ENCODE measurements around the gene PHLDA1. TPM values are rescaled to one million over a fixed set of nuclear protein-coding genes. Genes with fewer than 3 reads are reported as not detected.

Gene PHLDA1
- total and polyA plus RNA-seq, 2 of the 13 experiments (the other 11 are each of a cell fraction or from before 2014, with no cell fraction given) = 33.8 to 41.0 TPM

DNA sequence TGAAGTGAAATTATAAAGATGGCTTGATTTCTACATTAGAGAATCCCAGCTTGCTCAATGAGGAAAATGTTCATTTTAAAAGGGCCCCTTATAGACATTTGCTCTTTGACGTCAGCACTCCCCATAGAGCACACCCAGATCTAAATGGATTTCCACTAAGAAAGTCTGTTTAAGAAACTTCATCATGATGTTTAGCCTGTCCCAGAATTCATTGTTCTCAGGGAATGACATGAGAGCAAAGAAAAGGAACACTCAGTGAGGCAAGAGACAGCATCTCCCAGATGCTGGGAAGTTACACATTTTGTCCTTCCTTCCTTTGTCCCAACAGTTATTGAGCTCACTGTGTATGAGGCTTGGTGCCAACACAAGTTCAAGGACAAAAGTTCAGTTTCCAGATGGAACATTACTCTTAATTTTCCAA, 4.9 kb downstream of the PHLDA1 start:
- H3K4me2 ChIP-seq (ENCODE audit: low read depth, low read length) = no peak overlapping the region
- H3K27me3 ChIP-seq (ENCODE audit: control insufficient read depth in 1 of 2, insufficient read depth in 2 of 2, low read length in 2 of 2) = peaks cover 0 to 3% of the 10 kb centered on the region in 2 experiments; a peak in 1 of 5 replicates
- BruUV-seq (replicated peaks) = no TSS peak
- ATAC-seq = no peak
- ChIA-PET CTCF (ENCODE audit: low intra/inter-chr PET ratio, low total read pairs) (no interaction called here), POLR2A (interaction anchor here (1.2 to 2.9 kb wide), 10 partner anchors 10 to 468 kb away, joined by 3 to 14 read pairs (median 4); no protein-coding TSS in a partner anchor)
- no peak overlapping the region for H2AFZ ChIP-seq (ENCODE audit: low read length)
- H3K4me3 ChIP-seq (replicated peaks in 1 of 3; ENCODE audit: insufficient read depth in 1 of 3, low read depth in 2 of 3, low read length in 3 of 3) = no peak overlapping the region
- H3K27ac ChIP-seq (ENCODE audit: extremely low read length, insufficient read depth, low read length) = peak overlapping the region; percentile 19
- H3K4me1 ChIP-seq (ENCODE audit: insufficient read depth, low read length) = peaks cover 42% of the 10 kb centered on the region
- H4K20me1 ChIP-seq (ENCODE audit: insufficient read depth, low read length) = peaks cover 6% of the 10 kb centered on the region
- intact Hi-C loops (cut with micrococcal nuclease; ENCODE audit: unreplicated experiment) (loop anchor here (5.0 kb wide), 1 partner anchor 314 kb away; no protein-coding TSS in a partner anchor), in situ Hi-C loops (cut with HindIII; ENCODE audit: extremely low pct_ligation_motif_present, low pct_unique_long_range_greater_than_20kb) (no loop called here)
- H3K79me2 ChIP-seq (ENCODE audit: insufficient read depth, low read length) = peaks cover 34% of the 10 kb centered on the region
- DNase-seq (ENCODE audit: low spot score) = peak; percentile 61
- 77% methylated on average over 1 of the region's 1 CpG for WGBS (ENCODE audit: low lambda C conversion rate)
- FAIRE-seq = peak; percentile 66
- H3K9ac ChIP-seq (ENCODE audit: insufficient read depth, low read depth, low read length) = no peak overlapping the region
- no peaks in the 10 kb centered on the region; a peak in 2 of 5 replicates for H3K36me3 ChIP-seq (replicated peaks in 1 of 2; ENCODE audit: control insufficient read depth in 1 of 2, insufficient read depth in 2 of 2, low read length in 2 of 2)
- H3K9me3 ChIP-seq (ENCODE audit: low read length) = no peaks in the 10 kb centered on the region
- TF ChIP-seq ELF4 (CRISPR knock-in tag; IDR thresholded peaks at IDR 0.05; ENCODE audit: borderline replicate concordance) (0 out of 2 replicates have a peak, but pooled peaks have one; percentile 49), HDAC2 (CRISPR knock-in tag; IDR thresholded peaks at IDR 0.05) (peak; percentile 24; the same call in 1 of the 2 replicates), ZNF546 (CRISPR knock-in tag; conservative IDR thresholded peaks at IDR 0.05) (no peak), NCOA2 (CRISPR knock-in tag; IDR thresholded peaks at IDR 0.05) (0 out of 2 replicates have a peak, but pooled peaks have one; percentile 34), ZKSCAN5 (CRISPR knock-in tag; IDR thresholded peaks at IDR 0.05) (no peak), ZNF138 (CRISPR knock-in tag; IDR thresholded peaks at IDR 0.05; ENCODE audit: low read depth) (no peak), SOX5 (CRISPR knock-in tag; IDR thresholded peaks at IDR 0.05; ENCODE audit: borderline replicate concordance) (peak; percentile 59), SALL1 (CRISPR knock-in tag; IDR thresholded peaks at IDR 0.05) (peak; percentile 27; the same call in 1 of the 2 replicates), CREB1 (IDR thresholded peaks at IDR 0.05) (no peak), CREB1 (CRISPR knock-in tag; IDR thresholded peaks at IDR 0.05) (0 out of 2 replicates have a peak, but pooled peaks have one; percentile 51), ZNF205 (CRISPR knock-in tag; IDR thresholded peaks at IDR 0.05) (peak; percentile 94), ZNF235 (CRISPR knock-in tag; IDR thresholded peaks at IDR 0.05; ENCODE audit: borderline replicate concordance) (no peak), RBFOX2 (IDR thresholded peaks at IDR 0.05; ENCODE audit: low read depth, low read length) (peak; percentile 58), ZBTB21 (CRISPR knock-in tag; IDR thresholded peaks at IDR 0.05) (peak; percentile 29; the same call in 1 of the 2 replicates), TBX2 (CRISPR knock-in tag; IDR thresholded peaks at IDR 0.05; ENCODE audit: borderline replicate concordance) (no peak)
- TF ChIP-seq, protein P1, sequence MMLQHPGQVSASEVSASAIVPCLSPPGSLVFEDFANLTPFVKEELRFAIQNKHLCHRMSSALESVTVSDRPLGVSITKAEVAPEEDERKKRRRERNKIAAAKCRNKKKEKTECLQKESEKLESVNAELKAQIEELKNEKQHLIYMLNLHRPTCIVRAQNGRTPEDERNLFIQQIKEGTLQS (CRISPR knock-in tag; IDR thresholded peaks at IDR 0.05) = 0 out of 2 replicates have a peak, but pooled peaks have one; percentile 33
- TF ChIP-seq, protein P2, sequence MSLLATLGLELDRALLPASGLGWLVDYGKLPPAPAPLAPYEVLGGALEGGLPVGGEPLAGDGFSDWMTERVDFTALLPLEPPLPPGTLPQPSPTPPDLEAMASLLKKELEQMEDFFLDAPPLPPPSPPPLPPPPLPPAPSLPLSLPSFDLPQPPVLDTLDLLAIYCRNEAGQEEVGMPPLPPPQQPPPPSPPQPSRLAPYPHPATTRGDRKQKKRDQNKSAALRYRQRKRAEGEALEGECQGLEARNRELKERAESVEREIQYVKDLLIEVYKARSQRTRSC (CRISPR knock-in tag; IDR thresholded peaks at IDR 0.05; ENCODE audit: low read depth) = no peak
- TF ChIP-seq, protein P3, sequence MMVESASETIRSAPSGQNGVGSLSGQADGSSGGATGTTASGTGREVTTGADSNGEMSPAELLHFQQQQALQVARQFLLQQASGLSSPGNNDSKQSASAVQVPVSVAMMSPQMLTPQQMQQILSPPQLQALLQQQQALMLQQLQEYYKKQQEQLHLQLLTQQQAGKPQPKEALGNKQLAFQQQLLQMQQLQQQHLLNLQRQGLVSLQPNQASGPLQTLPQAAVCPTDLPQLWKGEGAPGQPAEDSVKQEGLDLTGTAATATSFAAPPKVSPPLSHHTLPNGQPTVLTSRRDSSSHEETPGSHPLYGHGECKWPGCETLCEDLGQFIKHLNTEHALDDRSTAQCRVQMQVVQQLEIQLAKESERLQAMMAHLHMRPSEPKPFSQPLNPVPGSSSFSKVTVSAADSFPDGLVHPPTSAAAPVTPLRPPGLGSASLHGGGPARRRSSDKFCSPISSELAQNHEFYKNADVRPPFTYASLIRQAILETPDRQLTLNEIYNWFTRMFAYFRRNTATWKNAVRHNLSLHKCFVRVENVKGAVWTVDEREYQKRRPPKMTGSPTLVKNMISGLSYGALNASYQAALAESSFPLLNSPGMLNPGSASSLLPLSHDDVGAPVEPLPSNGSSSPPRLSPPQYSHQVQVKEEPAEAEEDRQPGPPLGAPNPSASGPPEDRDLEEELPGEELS (CRISPR knock-in tag; IDR thresholded peaks at IDR 0.05) = peak; percentile 40; the same call in 1 of the 2 replicates
- TF ChIP-seq, protein P4, sequence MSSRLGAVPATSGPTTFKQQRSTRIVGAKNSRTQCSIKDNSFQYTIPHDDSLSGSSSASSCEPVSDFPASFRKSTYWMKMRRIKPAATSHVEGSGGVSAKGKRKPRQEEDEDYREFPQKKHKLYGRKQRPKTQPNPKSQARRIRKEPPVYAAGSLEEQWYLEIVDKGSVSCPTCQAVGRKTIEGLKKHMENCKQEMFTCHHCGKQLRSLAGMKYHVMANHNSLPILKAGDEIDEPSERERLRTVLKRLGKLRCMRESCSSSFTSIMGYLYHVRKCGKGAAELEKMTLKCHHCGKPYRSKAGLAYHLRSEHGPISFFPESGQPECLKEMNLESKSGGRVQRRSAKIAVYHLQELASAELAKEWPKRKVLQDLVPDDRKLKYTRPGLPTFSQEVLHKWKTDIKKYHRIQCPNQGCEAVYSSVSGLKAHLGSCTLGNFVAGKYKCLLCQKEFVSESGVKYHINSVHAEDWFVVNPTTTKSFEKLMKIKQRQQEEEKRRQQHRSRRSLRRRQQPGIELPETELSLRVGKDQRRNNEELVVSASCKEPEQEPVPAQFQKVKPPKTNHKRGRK (CRISPR knock-in tag; IDR thresholded peaks at IDR 0.05) = no peak
- TF ChIP-seq, protein P5, sequence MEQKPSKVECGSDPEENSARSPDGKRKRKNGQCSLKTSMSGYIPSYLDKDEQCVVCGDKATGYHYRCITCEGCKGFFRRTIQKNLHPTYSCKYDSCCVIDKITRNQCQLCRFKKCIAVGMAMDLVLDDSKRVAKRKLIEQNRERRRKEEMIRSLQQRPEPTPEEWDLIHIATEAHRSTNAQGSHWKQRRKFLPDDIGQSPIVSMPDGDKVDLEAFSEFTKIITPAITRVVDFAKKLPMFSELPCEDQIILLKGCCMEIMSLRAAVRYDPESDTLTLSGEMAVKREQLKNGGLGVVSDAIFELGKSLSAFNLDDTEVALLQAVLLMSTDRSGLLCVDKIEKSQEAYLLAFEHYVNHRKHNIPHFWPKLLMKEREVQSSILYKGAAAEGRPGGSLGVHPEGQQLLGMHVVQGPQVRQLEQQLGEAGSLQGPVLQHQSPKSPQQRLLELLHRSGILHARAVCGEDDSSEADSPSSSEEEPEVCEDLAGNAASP (CRISPR knock-in tag; IDR thresholded peaks at IDR 0.05; ENCODE audit: borderline replicate concordance) = peak; percentile 49; the same call in 1 of the 2 replicates
